ENCODE results near the gene LRATD1. TPM values are rescaled to one million over a fixed set of nuclear protein-coding genes. Genes with fewer than 3 reads are reported as not detected.
"Not testable (repeated sequence)": the region's sequence is repeated elsewhere in the genome, so short reads cannot be mapped to it uniquely, and the experiment has no call there.

LRATD1 gene
- 1.7 and 2.4 TPM in 2 replicates for total RNA-seq

GRCh38 chr2:14632133-14632936, at the start of gene LRATD1:
Gene LRATD1 (plus strand): TSS chr2:14632717. CDS start chr2:14633980, 1,263 bp downstream.
- DNase-seq: peak; percentile 82

- DNase-seq: no peak
Observed at GRCh38 chr2:14583059-14583458, 49.5 kb upstream of the LRATD1 start.

DNA sequence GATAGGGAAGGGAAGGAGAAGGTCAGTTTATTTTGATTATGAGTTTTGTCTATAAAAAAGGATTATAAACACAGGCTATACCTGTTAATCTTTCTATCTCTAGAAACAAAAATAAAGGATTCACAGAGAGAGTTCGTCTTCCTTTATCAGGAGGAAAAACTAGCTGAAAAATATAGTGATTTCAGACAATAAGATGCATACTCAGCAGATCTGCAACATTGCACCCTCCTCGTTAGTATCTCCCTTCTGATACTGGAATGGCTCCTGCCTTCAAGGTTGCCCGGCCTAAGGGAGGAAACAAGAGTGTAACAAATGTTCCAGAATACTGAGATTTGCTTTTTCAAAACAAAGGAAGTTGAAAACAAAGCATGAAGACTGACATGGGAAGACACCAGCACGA, 48.7 kb upstream of the LRATD1 start:
- DNase-seq: no peak

- no peak for DNase-seq
Observed at GRCh38 chr2:14587119-14587518, 45.4 kb upstream of the LRATD1 start.

DNA sequence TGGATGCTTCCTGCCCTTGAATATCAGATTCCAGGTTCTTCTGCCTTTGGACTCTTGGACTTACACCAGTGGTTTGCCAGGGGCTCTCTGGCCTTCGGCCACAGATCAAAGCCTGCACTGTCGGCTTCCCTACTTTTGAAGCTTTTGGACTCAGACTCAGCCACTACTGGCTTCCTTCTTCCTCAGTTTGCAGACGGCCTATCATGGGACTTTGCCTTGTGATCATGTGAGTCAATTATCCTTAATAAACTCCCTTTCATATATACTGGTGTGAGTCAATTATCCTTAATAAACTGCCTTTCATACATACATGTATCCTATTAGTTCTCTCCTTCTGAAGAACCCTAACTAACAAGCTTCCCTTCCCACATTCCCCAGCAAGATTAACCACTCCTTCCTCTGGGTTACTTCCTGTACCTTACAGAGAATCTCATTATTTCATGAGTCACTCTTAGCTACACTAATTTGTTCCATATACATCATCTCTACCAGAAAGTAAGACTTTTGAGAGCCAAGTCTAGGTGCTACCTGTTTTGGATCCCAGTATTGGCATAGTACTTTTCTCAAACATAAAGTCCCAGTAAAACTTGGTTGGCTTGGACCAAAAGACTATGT, 31.3 kb upstream of the LRATD1 start:
- no peak for DNase-seq

DNA sequence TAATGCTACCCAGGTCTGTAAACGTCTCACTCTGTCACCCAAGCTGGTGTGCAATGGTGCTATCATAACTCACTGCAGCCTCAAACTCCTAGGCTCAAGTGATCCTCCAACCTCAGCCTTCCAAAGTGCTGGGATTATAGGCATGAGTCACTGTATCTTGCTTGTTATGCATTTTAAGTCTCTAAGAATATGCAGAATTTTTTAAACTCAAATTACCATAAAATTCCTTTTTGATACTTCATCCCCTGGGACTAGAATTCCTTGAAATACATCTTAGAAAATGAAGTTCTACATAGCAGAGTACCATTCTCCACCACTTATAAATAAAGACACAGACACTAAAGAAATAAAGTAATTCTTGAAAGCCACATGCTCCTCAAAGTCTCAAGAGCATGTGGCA, 30.2 kb upstream of the LRATD1 start:
- no peak for DNase-seq

DNA sequence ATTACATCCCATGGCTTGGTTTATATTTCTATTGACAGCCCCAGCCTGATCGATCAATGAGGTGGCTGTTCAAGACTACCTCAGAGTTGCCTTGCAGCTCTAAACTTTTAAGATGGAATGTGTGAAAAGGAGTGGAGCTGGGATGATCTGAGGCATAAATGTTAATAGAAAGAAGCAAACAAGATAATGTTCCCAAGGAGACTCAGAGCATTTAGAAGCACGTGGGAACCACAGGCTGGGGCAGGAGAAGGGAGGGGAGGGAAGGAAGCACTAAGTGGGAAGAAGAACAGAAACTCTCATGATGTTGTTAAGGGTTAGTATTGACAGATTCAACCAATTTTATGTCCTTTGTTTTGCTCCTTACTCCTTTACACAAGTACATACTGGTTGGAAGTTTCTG, 28.8 kb upstream of the LRATD1 start:
- no peak for DNase-seq

DNA sequence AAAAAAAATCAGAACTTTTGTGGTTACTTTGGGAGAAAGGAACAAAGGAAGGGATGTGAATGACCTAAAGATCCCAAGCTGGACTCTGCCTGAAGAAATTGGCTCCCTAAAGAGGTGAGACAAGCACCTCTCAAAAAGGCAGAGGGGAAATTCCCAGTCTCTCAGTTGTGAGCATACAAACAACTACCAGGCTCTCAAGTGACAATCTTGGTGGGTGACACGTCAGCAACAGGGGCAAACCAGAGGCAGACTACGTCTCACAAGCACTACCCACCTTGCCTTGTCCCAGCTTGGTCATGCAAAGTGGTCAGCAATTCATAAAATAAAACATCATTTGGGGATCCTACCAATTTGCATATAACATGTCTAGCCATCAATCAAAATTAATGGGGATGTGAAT, 24.3 kb upstream of the LRATD1 start:
- no peak for DNase-seq

GRCh38 chr2:14614017-14614416, 18.5 kb upstream of the LRATD1 start:
- no peak for DNase-seq

DNA sequence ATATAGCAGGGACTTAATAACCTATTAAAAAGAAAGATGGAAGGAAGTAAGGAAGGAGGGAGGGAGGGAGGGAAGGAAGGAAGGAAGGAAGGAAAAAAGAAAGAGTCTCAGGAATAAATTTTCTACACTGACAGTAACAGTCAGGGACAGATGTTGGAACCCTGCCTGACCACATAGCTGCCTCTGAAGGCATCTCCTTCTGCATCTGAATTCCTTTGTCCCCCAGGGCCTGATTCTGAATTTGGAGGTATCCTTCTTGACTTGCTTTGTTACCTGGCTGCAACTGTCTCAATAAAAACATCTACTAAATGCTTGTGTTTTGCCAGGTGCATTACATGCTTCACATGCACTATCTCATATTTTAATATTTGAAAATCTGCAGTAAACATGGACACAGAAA, 17.4 kb upstream of the LRATD1 start:
- DNase-seq: no peak

- no peak for DNase-seq
Observed at GRCh38 chr2:14615760-14616159, 16.8 kb upstream of the LRATD1 start.

GRCh38 chr2:14616342-14616741, 16.2 kb upstream of the LRATD1 start:
- DNase-seq: no peak

DNA sequence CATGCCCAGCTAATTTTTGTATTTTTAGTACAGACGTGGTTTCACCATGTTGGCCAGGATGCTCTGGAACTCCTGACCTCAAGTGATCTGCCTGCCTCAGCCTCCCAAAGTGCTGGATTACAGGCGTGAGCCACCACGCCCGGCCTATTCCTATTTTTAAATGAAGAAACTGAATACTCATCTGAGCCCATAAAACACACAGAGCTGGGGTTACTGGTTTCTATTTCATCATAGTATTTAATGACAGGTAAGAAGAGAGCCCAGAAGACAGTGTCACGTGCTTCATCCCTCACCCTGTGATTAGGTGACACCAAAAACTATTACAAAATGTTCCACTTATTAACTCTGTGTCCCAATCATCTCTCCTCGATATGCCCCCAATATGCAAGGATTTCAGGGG, 15.6 kb upstream of the LRATD1 start:
- DNase-seq: no peak

DNA sequence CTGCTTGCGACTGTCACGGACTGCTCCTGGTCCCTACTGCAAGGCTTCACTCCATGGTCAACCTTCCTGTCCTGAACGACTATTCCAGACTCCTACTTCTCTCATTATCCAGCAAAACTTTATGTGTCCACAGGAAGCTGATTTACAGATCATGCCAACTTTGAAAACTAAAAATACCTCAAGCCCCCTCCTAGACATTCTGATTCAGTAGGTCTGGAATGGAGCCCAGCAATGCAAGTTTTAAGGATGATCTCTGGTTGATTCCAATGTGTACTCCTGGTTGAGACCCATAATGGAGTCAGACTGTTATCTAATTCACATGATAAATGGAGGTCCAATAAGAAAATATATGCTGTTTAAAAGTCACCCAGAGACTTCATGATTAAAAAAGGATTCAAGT, 13.1 kb upstream of the LRATD1 start:
- DNase-seq: no peak

DNA sequence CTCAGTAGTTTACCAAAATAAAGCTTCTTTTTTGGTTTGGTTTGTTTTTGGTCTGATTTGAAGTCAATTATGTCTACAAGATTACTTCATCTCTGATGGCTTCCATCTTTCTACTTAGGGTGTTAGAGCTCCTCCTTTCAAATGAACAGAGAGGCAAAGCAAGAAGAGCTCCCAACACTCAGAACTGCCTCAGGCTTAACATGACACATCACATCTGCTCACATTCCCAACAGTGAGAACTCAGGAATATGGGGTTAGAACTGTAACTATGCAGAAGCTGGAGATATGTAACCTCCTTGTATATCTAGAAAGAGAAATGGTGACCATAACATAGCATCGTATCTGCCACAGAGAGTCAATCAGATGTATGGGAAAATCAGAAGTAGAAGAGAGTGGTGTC, 11.4 kb upstream of the LRATD1 start:
- no peak for DNase-seq

GRCh38 chr2:14621906-14622549, 10.5 kb upstream of the LRATD1 start:
- no peak for DNase-seq

- not testable (repeated sequence) for DNase-seq
Observed at GRCh38 chr2:14622550-14622939, 10.0 kb upstream of the LRATD1 start.

GRCh38 chr2:14623237-14623636, 9.3 kb upstream of the LRATD1 start:
- DNase-seq: no peak

GRCh38 chr2:14626873-14627272, 5.6 kb upstream of the LRATD1 start:
- no peak for DNase-seq

- no peak for DNase-seq
Observed at GRCh38 chr2:14628901-14629300, 3.6 kb upstream of the LRATD1 start.

GRCh38 chr2:14631406-14632040, 994 bp upstream of the LRATD1 start:
- DNase-seq: no peak

- DNase-seq: peak; percentile 5
Observed at GRCh38 chr2:14633061-14633460, 544 bp downstream of the LRATD1 start.

GRCh38 chr2:14633461-14634181, 1.1 kb downstream of the LRATD1 start:
- no peak for DNase-seq

Measured in dermis blood vessel endothelial cell (primary cell).